ENCODE data around the gene TRMO.
A peak's percentile ranks its signal among the peaks of the same experiment; 100 is the strongest.
"Not testable (repeated sequence)": the region's sequence is repeated elsewhere in the genome, so short reads cannot be mapped to it uniquely, and the experiment has no call there.

TRMO gene, protein sequence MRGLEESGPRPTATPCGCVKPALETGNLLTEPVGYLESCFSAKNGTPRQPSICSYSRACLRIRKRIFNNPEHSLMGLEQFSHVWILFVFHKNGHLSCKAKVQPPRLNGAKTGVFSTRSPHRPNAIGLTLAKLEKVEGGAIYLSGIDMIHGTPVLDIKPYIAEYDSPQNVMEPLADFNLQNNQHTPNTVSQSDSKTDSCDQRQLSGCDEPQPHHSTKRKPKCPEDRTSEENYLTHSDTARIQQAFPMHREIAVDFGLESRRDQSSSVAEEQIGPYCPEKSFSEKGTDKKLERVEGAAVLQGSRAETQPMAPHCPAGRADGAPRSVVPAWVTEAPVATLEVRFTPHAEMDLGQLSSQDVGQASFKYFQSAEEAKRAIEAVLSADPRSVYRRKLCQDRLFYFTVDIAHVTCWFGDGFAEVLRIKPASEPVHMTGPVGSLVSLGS

DNA sequence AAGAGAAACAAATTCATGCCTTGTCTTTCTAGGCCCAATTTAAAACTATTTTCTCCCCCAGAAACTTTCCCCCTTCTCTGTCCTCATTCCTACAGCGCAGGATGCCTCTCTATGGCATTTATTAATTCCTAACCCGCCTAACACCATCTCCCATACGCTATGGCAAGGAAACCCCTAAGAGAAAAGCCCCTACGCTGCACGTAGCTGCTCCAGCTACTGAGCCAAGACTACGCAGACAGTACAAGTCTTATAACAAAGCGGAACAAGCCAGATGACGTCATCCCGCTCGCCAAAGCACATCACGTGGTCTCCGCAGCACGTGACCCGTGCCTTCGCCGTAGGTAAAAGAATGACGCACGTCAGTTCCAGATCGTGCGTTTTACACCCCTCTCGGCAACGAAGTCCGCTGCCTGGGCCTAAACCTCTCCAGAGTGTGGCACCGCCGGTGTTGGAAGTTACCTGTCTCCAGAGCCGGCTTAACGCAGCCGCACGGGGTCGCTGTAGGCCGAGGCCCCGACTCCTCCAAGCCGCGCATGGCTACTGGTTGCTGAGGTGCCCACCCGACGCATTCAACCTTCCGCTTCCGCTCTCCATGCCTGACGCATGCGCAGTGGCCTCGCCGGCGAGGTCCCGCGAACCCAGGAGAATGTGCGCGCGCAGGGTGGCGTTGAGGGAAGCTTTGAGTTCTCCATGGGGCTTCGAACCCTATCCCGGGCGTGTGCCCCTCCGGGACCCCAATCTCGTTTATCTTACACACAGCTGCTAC is at the start of gene TRMO:
TSS of gene TRMO (minus strand) at position 542 of the 766 bp plus-strand sequence. CDS start at position 535, 7 bp downstream.
- Histone ChIP-seq H3K36me3 (ENCODE audit: control insufficient read depth, insufficient read depth, low read length) (no peaks in the 10 kb centered on the region), H3K4me1 (ENCODE audit: control insufficient read depth, insufficient read depth, low read length) (no peaks in the 10 kb centered on the region), H3K4me3 (ENCODE audit: low read length) (peak within 1 kb of the TSS; percentile 59; the same call in 1 of the 2 replicates), H3K9me3 (ENCODE audit: control insufficient read depth, insufficient read depth, low read length) (no peaks in the 10 kb centered on the region), H3K27me3 (ENCODE audit: control insufficient read depth, insufficient read depth, low read length) (no peaks in the 10 kb centered on the region), H3K27ac (ENCODE audit: low read length) (no peak within 1 kb of the TSS)
- WGBS (ENCODE audit: insufficient coverage, insufficient read length) = no CpG with 5 or more reads among the region's 54 CpGs
- peak; percentile 98 for DNase-seq (ENCODE audit: low read depth, low spot score)

DNA sequence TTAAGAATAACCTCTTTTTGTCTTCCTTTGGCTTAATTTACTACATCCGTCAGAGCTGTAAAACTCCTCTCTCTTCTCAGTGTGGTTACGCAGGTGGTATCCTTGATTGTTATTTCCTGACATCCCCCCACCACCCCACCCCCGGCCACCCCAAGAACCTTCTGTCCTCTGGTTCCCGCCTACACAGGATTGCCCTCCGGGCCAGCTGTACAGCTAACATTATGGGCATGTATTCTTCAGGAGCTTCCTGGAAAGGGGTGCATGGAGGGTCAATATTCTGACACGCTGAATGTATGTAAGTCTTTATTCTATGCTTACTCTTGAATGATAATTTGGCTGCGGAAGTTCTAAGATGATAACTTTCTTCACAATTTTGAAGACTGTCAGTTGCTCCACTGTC is 47.9 kb upstream of the TRMO start:
- no peak overlapping the region for H3K27ac ChIP-seq (ENCODE audit: low read length)

DNA sequence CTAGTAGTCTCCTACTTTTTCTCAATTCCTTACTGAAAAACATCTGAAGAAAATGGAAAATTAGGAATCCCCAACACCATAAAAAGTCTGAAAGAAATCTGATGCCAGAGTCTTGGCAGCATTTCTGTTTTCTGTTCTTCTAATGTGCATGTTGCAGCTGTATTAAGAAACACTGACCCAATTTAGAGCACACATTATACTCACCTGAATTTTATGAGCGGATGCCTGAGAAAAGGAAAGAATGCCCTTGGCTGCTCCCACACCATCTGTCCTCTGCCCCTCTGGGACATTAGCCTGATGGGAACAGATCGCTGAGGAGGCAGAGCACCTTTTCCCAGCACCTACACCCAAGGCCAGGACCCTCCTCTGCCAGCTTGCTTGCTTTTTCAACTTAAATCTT is 46.7 kb upstream of the TRMO start:
- no peaks in the 10 kb centered on the region for H3K4me1 ChIP-seq (ENCODE audit: control insufficient read depth, insufficient read depth, low read length)
- no peaks in the 10 kb centered on the region for H3K9me3 ChIP-seq (ENCODE audit: control insufficient read depth, insufficient read depth, low read length)
- H3K36me3 ChIP-seq (ENCODE audit: control insufficient read depth, insufficient read depth, low read length) = no peaks in the 10 kb centered on the region
- no CpG with 5 or more reads among the region's 2 CpGs for WGBS (ENCODE audit: insufficient coverage, insufficient read length)
- H3K4me3 ChIP-seq (ENCODE audit: low read length) = no peak overlapping the region
- no peak for DNase-seq (ENCODE audit: low read depth, low spot score)
- H3K27ac ChIP-seq (ENCODE audit: low read length) = no peak overlapping the region
- H3K27me3 ChIP-seq (ENCODE audit: control insufficient read depth, insufficient read depth, low read length) = 0 out of 2 replicates have a peak, but pooled peaks cover 3% of the 10 kb centered on the region

More for the DNA sequence above, 47.9 kb upstream of the TRMO start:
- DNase-seq (ENCODE audit: low read depth, low spot score) = no peak
- no peaks in the 10 kb centered on the region for H3K4me1 ChIP-seq (ENCODE audit: control insufficient read depth, insufficient read depth, low read length)
- H3K9me3 ChIP-seq (ENCODE audit: control insufficient read depth, insufficient read depth, low read length) = no peaks in the 10 kb centered on the region
- no CpG with 5 or more reads among the region's 7 CpGs for WGBS (ENCODE audit: insufficient coverage, insufficient read length)
- 0 out of 2 replicates have a peak, but pooled peaks cover 2% of the 10 kb centered on the region for H3K27me3 ChIP-seq (ENCODE audit: control insufficient read depth, insufficient read depth, low read length)
- no peaks in the 10 kb centered on the region for H3K36me3 ChIP-seq (ENCODE audit: control insufficient read depth, insufficient read depth, low read length)
- H3K4me3 ChIP-seq (ENCODE audit: low read length) = no peak overlapping the region

DNA sequence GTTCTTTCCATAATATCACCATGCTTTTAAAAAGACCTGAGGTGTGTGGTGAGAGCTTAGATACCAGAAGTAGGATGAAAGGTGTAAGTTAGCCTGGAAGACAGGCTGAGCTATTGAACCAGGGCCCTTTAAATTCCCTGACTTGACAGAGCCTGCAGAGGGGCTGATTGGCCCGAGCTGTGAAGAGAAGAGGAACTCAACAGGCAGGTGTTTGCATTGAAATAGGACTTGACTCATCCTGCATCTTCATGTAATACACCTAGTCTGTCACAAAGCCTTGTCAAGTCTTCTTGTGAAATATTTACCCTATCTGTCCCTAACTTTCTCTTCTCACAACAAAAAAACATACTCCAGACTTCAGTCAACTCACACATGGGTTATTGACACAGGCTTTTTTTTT is 44.2 kb upstream of the TRMO start:
- no peak for DNase-seq (ENCODE audit: low read depth, low spot score)

DNA sequence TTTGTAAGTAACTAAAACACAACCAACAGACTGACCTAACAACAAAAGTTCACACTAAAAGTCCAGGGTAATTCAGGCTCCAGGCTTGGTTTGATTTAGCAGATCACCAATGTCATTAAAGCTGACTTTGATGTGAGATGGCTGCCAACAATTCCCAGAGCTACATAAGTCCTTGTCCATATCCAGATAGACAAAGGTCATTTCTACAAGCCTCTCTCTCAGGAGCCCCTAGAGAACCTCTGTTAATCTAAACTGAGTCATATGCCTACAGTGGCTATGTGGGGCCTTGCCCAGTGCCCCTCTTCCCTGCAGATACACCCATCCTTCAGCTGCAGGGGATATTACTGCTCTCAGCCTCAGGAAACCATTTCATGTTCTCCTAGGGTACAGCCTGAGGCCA is 42.6 kb upstream of the TRMO start:
- Histone ChIP-seq H3K4me3 (ENCODE audit: low read length) (no peak overlapping the region), H3K4me1 (ENCODE audit: control insufficient read depth, insufficient read depth, low read length) (no peaks in the 10 kb centered on the region), H3K27me3 (ENCODE audit: control insufficient read depth, insufficient read depth, low read length) (0 out of 2 replicates have a peak, but pooled peaks cover 3% of the 10 kb centered on the region), H3K27ac (ENCODE audit: low read length) (no peak overlapping the region), H3K36me3 (ENCODE audit: control insufficient read depth, insufficient read depth, low read length) (no peaks in the 10 kb centered on the region), H3K9me3 (ENCODE audit: control insufficient read depth, insufficient read depth, low read length) (no peaks in the 10 kb centered on the region)
- DNase-seq (ENCODE audit: low read depth, low spot score) = no peak

More for the DNA sequence above, 44.2 kb upstream of the TRMO start:
- H3K4me1 ChIP-seq (ENCODE audit: control insufficient read depth, insufficient read depth, low read length) = no peaks in the 10 kb centered on the region
- WGBS (ENCODE audit: insufficient coverage, insufficient read length) = no CpG with 5 or more reads among the region's 1 CpG
- no peaks in the 10 kb centered on the region for H3K9me3 ChIP-seq (ENCODE audit: control insufficient read depth, insufficient read depth, low read length)
- 0 out of 2 replicates have a peak, but pooled peaks cover 3% of the 10 kb centered on the region for H3K27me3 ChIP-seq (ENCODE audit: control insufficient read depth, insufficient read depth, low read length)
- no peaks in the 10 kb centered on the region for H3K36me3 ChIP-seq (ENCODE audit: control insufficient read depth, insufficient read depth, low read length)
- H3K27ac ChIP-seq (ENCODE audit: low read length) = no peak overlapping the region
- H3K4me3 ChIP-seq (ENCODE audit: low read length) = no peak overlapping the region

DNA sequence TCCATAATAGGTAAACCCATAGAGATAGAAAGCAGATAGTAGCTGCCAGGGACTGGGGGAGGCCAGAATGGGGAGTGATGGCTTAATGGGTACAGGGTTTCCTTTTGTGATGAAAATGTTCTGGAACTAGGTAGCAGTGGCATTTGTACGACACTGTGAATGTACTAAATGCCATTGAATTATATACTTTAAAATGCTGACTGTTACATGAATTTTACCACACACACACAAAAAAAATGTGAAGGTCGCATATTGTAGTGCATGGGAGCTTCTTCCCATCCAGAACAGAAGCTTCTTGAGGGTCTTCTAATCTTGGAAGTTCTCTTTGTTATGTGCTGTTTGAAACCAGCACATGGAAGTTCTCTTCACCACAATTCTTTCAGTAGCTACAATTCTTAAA is 40.9 kb upstream of the TRMO start:
- no peak overlapping the region for H3K4me3 ChIP-seq (ENCODE audit: low read length)
- peaks cover 1% of the 10 kb centered on the region; the same call in 1 of the 2 replicates for H3K27me3 ChIP-seq (ENCODE audit: control insufficient read depth, insufficient read depth, low read length)
- no CpG with 5 or more reads among the region's 2 CpGs for WGBS (ENCODE audit: insufficient coverage, insufficient read length)
- H3K4me1 ChIP-seq (ENCODE audit: control insufficient read depth, insufficient read depth, low read length) = no peaks in the 10 kb centered on the region
- no peak for DNase-seq (ENCODE audit: low read depth, low spot score)
- H3K9me3 ChIP-seq (ENCODE audit: control insufficient read depth, insufficient read depth, low read length) = no peaks in the 10 kb centered on the region
- H3K36me3 ChIP-seq (ENCODE audit: control insufficient read depth, insufficient read depth, low read length) = no peaks in the 10 kb centered on the region
- H3K27ac ChIP-seq (ENCODE audit: low read length) = no peak overlapping the region

DNA sequence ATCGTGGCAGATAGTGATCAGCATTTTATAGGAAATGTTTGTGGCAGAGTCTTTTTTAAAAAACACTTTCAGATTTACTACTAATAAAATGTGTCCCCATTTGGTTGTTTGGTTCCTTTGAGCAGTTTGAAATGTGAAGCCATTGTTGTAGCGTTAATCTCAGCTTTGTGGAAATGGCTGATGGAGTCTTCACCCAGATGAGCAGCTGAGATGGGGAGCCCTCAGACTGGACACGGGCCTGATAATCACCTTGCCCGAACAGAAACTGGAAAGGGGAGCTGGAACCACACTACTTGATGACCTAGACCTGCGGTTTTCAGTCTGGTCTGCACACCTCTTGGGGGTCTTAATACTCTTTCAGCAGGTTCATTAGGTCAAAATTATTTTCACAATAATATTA is 40.3 kb upstream of the TRMO start:
- H3K27ac ChIP-seq (ENCODE audit: low read length) = no peak overlapping the region
- H3K4me3 ChIP-seq (ENCODE audit: low read length) = no peak overlapping the region
- DNase-seq (ENCODE audit: low read depth, low spot score) = no peak
- H3K9me3 ChIP-seq (ENCODE audit: control insufficient read depth, insufficient read depth, low read length) = no peaks in the 10 kb centered on the region
- no peaks in the 10 kb centered on the region for H3K36me3 ChIP-seq (ENCODE audit: control insufficient read depth, insufficient read depth, low read length)
- H3K27me3 ChIP-seq (ENCODE audit: control insufficient read depth, insufficient read depth, low read length) = peaks cover 1% of the 10 kb centered on the region; the same call in 1 of the 2 replicates
- WGBS (ENCODE audit: insufficient coverage, insufficient read length) = no CpG with 5 or more reads among the region's 5 CpGs
- no peaks in the 10 kb centered on the region for H3K4me1 ChIP-seq (ENCODE audit: control insufficient read depth, insufficient read depth, low read length)

DNA sequence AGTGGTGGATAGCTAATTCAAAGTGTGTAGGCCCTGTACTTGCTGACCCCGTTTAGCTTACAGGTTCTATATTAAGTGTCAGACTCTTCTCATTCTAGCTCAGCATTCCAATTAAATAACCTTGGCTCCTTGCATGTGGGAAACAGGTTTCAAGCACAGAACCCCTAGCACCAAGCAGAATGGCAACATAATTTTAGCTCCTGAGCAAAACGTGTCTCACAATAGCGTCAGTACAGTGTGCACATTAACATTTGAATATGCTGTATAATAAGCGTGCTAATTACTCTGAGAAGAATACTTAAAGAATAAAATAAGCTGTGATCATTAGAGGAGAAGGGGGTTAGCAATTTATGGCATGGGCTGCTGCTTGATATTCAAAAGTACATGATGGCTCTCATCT is 39.8 kb upstream of the TRMO start:
- Histone ChIP-seq H3K27me3 (ENCODE audit: control insufficient read depth, insufficient read depth, low read length) (peaks cover 1% of the 10 kb centered on the region; the same call in 1 of the 2 replicates), H3K27ac (ENCODE audit: low read length) (no peak overlapping the region), H3K4me1 (ENCODE audit: control insufficient read depth, insufficient read depth, low read length) (no peaks in the 10 kb centered on the region), H3K4me3 (ENCODE audit: low read length) (no peak overlapping the region), H3K9me3 (ENCODE audit: control insufficient read depth, insufficient read depth, low read length) (no peaks in the 10 kb centered on the region), H3K36me3 (ENCODE audit: control insufficient read depth, insufficient read depth, low read length) (no peaks in the 10 kb centered on the region)
- no peak for DNase-seq (ENCODE audit: low read depth, low spot score)
- no CpG with 5 or more reads among the region's 4 CpGs for WGBS (ENCODE audit: insufficient coverage, insufficient read length)

DNA sequence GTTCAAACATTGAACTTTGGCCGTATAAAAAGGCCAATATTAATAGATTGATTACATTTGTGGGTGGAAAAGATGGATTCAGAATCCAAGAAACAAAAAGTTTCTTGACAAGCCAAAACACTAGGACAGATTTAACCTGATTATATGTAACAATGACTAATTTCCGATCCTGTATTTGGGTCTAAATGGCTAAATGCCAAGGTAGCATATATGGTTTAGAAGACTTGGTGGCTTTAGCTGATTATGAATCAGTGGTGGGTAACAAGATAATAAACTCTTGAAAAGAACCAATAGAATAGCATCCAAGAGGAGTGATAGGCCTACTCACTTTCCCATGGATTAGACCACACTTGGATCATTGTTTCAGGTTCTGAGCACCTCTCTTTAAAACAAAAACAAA is 39.1 kb upstream of the TRMO start:
- Histone ChIP-seq H3K4me1 (ENCODE audit: control insufficient read depth, insufficient read depth, low read length) (no peaks in the 10 kb centered on the region), H3K27ac (ENCODE audit: low read length) (no peak overlapping the region), H3K9me3 (ENCODE audit: control insufficient read depth, insufficient read depth, low read length) (no peaks in the 10 kb centered on the region), H3K36me3 (ENCODE audit: control insufficient read depth, insufficient read depth, low read length) (no peaks in the 10 kb centered on the region), H3K27me3 (ENCODE audit: control insufficient read depth, insufficient read depth, low read length) (peaks cover 1% of the 10 kb centered on the region; the same call in 1 of the 2 replicates), H3K4me3 (ENCODE audit: low read length) (no peak overlapping the region)
- no peak for DNase-seq (ENCODE audit: low read depth, low spot score)
- no CpG with 5 or more reads among the region's 2 CpGs for WGBS (ENCODE audit: insufficient coverage, insufficient read length)

DNA sequence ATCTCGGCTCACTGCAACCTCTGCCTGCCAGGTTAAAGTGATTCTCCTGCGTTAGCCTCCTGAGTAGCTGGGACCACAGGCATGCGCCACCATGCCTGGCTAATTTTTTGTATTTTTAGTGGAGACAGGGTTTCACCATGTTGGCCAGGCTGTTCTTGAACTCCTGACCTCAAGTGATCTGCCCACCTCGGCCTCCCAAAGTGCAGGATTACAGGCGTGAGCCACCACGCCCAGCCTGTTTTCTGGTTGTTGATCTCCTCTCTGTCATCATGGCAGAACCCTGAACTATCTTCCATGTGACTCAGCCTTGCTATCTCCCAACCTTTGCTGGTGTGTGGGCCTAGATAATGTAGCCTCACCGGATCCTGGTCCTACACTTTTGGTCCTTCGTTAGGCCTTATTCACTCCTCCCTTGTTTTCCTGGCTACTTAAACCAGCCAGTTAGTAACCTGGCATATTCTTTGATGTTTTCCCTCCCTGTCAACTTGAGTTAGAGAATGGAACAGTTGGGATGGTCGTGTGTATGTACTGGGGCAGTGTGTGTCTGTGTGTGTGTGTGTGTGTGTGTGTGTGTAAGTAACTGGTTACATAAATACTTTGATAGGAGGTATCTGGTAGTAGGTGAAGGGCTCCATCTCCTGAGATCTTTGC is 38.5 kb upstream of the TRMO start:
- WGBS (ENCODE audit: insufficient coverage, insufficient read length) = no CpG with 5 or more reads among the region's 9 CpGs
- not testable (repeated sequence) for H3K4me1 ChIP-seq (ENCODE audit: control insufficient read depth, insufficient read depth, low read length); DNase-seq (ENCODE audit: low read depth, low spot score); H3K27ac ChIP-seq (ENCODE audit: low read length); H3K9me3 ChIP-seq (ENCODE audit: control insufficient read depth, insufficient read depth, low read length); H3K36me3 ChIP-seq (ENCODE audit: control insufficient read depth, insufficient read depth, low read length); H3K27me3 ChIP-seq (ENCODE audit: control insufficient read depth, insufficient read depth, low read length); H3K4me3 ChIP-seq (ENCODE audit: low read length)
